Hematopoietic multipotent progenitor cell treated with erythropoietin and hydrocortisone succinate and interleukin-3 and kit ligand, for 6 days (in vitro differentiated cells): ENCODE results near the gene ST8SIA1.

Source experiments
- DNase-seq: peaks from one replicate; pipeline ENCODE4 v3.0.0-alpha.2; 2015

The ST8SIA1 gene

GRCh38 chr12:22325218-22325617 is 9.3 kb downstream of the ST8SIA1 start:
- peak; percentile 20 for DNase-seq

- no peak for DNase-seq
Measured at GRCh38 chr12:22322091-22322490, 12.4 kb downstream of the ST8SIA1 start.

- DNase-seq = peak; percentile 63
Measured at GRCh38 chr12:22321638-22322037, 12.9 kb downstream of the ST8SIA1 start.

- DNase-seq = no peak
Measured at GRCh38 chr12:22321018-22321605, 13.4 kb downstream of the ST8SIA1 start.

- no peak for DNase-seq
Measured at GRCh38 chr12:22318108-22318737, 16.3 kb downstream of the ST8SIA1 start.

GRCh38 chr12:22313963-22314330 is 20.6 kb downstream of the ST8SIA1 start:
- no peak for DNase-seq

GRCh38 chr12:22313286-22313962 is 21.1 kb downstream of the ST8SIA1 start:
- DNase-seq = no peak

- no peak for DNase-seq
Measured at GRCh38 chr12:22312336-22312735, 22.2 kb downstream of the ST8SIA1 start.

- no peak for DNase-seq
Measured at GRCh38 chr12:22310709-22311108, 23.8 kb downstream of the ST8SIA1 start.

- no peak for DNase-seq
Measured at GRCh38 chr12:22310275-22310674, 24.2 kb downstream of the ST8SIA1 start.

- no peak for DNase-seq
Measured at GRCh38 chr12:22307811-22308210, 26.7 kb downstream of the ST8SIA1 start.

- no peak for DNase-seq
Measured at GRCh38 chr12:22306311-22306710, 28.2 kb downstream of the ST8SIA1 start.

GRCh38 chr12:22304341-22304740 is 30.2 kb downstream of the ST8SIA1 start:
- no peak for DNase-seq

- peak; percentile 56 for DNase-seq
Measured at GRCh38 chr12:22299294-22299912, 35.1 kb downstream of the ST8SIA1 start.

- DNase-seq = no peak
Measured at GRCh38 chr12:22289250-22289649, 45.3 kb downstream of the ST8SIA1 start.

- DNase-seq = peak; percentile 13
Measured at GRCh38 chr12:22287776-22288621, 46.5 kb downstream of the ST8SIA1 start.

- no peak for DNase-seq
Measured at GRCh38 chr12:22287101-22287500, 47.4 kb downstream of the ST8SIA1 start.

- DNase-seq = no peak
Measured at GRCh38 chr12:22286569-22286968, 47.9 kb downstream of the ST8SIA1 start.

- no peak for DNase-seq
Measured at GRCh38 chr12:22285846-22286245, 48.7 kb downstream of the ST8SIA1 start.

- peak; percentile 39 for DNase-seq
Measured at GRCh38 chr12:22284871-22285270, 49.6 kb downstream of the ST8SIA1 start.

GRCh38 chr12:22283508-22283907 is 51.0 kb downstream of the ST8SIA1 start:
- DNase-seq = peak; percentile 16

GRCh38 chr12:22283006-22283506 is 51.5 kb downstream of the ST8SIA1 start:
- no peak for DNase-seq

GRCh38 chr12:22282283-22282682 is 52.2 kb downstream of the ST8SIA1 start:
- no peak for DNase-seq
